HG03095 (cell line): ENCODE data around the gene CDK5RAP1.

ENCODE experiments used
- ATAC-seq: cut with Tn5 transposase; IDR thresholded peaks from one replicate; pipeline ENCODE4 v1.9.1; 2021; ENCODE audit warnings: moderate library complexity; ENCODE audit not compliant: unreplicated experiment

The CDK5RAP1 gene

GRCh38 chr20:33387177-33387576 is 14.1 kb downstream of the CDK5RAP1 start:
- ATAC-seq: no peak

- no peak for ATAC-seq
These were observed 14.6 kb downstream of the CDK5RAP1 start for GRCh38 chr20:33386673-33387072.

- no peak for ATAC-seq
These were observed 24.0 kb downstream of the CDK5RAP1 start for GRCh38 chr20:33377366-33377765.

GRCh38 chr20:33373735-33374605 is 27.3 kb downstream of the CDK5RAP1 start:
- no peak for ATAC-seq

- no peak for ATAC-seq
These were observed 28.3 kb downstream of the CDK5RAP1 start for GRCh38 chr20:33372993-33373441.

- no peak for ATAC-seq
These were observed 31.0 kb downstream of the CDK5RAP1 start for GRCh38 chr20:33370291-33370690.

GRCh38 chr20:33362898-33363297 is 38.4 kb downstream of the CDK5RAP1 start:
- ATAC-seq: no peak

GRCh38 chr20:33359399-33360261 is 41.7 kb downstream of the CDK5RAP1 start:
- ATAC-seq: no peak

GRCh38 chr20:33353013-33353402 is 48.3 kb downstream of the CDK5RAP1 start:
- ATAC-seq: no peak

- ATAC-seq: no peak
These were observed 48.9 kb downstream of the CDK5RAP1 start for GRCh38 chr20:33352258-33353012.

- no peak for ATAC-seq
These were observed 49.6 kb downstream of the CDK5RAP1 start for GRCh38 chr20:33351696-33352095.

GRCh38 chr20:33349493-33349892 is 51.8 kb downstream of the CDK5RAP1 start:
- no peak for ATAC-seq

- no peak for ATAC-seq
These were observed 53.0 kb downstream of the CDK5RAP1 start for GRCh38 chr20:33348136-33348937.

- ATAC-seq: no peak
These were observed 56.0 kb downstream of the CDK5RAP1 start for GRCh38 chr20:33345342-33345741.

- ATAC-seq: no peak
These were observed 57.8 kb downstream of the CDK5RAP1 start for GRCh38 chr20:33343521-33343920.

- ATAC-seq: no peak
These were observed 61.7 kb downstream of the CDK5RAP1 start for GRCh38 chr20:33339515-33340058.

GRCh38 chr20:33338467-33339258 is 62.7 kb downstream of the CDK5RAP1 start:
- no peak for ATAC-seq

GRCh38 chr20:33337531-33338165 is 63.7 kb downstream of the CDK5RAP1 start:
- ATAC-seq: no peak

GRCh38 chr20:33337119-33337518 is 64.2 kb downstream of the CDK5RAP1 start:
- ATAC-seq: no peak
